CD4-positive, alpha-beta T cell treated with Interleukin-4 for 4 hours (primary cell): Measurements from ENCODE around the gene OR1M1.
A peak's percentile ranks its signal among the peaks of the same experiment; 100 is the strongest.

Source experiments
- DNase-seq: peaks from one replicate; pipeline ENCODE4 v3.0.0-alpha.2; 2020

OR1M1 gene

GRCh38 chr19:9076901-9077300 is 10.0 kb upstream of the OR1M1 start:
- no peak for DNase-seq

- no peak for DNase-seq
These were observed 8.2 kb upstream of the OR1M1 start for GRCh38 chr19:9078651-9079050.

GRCh38 chr19:9107375-9107774 is 20.5 kb downstream of the OR1M1 start, which contains the start of gene OR7G2:
Gene OR7G2 (minus strand): TSS chr19:9107475. CDS start chr19:9103243, 4,232 bp downstream.
- DNase-seq: no peak

GRCh38 chr19:9109959-9110358 is 23.1 kb downstream of the OR1M1 start:
- DNase-seq: no peak

GRCh38 chr19:9115307-9115813 is 28.5 kb downstream of the OR1M1 start, which contains the start of gene OR7G1:
Gene OR7G1 (minus strand): TSS chr19:9115763. CDS start chr19:9115763, 0 bp downstream.
- DNase-seq: no peak

GRCh38 chr19:9116547-9116946 is 29.7 kb downstream of the OR1M1 start:
- no peak for DNase-seq

- DNase-seq: no peak
These were observed 40.1 kb downstream of the OR1M1 start, which contains the start of gene OR7G3 for GRCh38 chr19:9126900-9127405. Gene OR7G3 (minus strand): TSS chr19:9126950. CDS start chr19:9126950, 0 bp downstream.

- no peak for DNase-seq
These were observed 41.3 kb downstream of the OR1M1 start for GRCh38 chr19:9128171-9128570.

GRCh38 chr19:9130965-9131364 is 44.1 kb downstream of the OR1M1 start:
- no peak for DNase-seq

- no peak for DNase-seq
These were observed 45.6 kb downstream of the OR1M1 start for GRCh38 chr19:9132422-9132821.

- DNase-seq: no peak
These were observed 52.8 kb downstream of the OR1M1 start for GRCh38 chr19:9139609-9140158.

- DNase-seq: peak; percentile 91
These were observed 53.5 kb downstream of the OR1M1 start, which contains the start of gene ZNF317 for GRCh38 chr19:9140159-9140874. Gene ZNF317 (plus strand): TSS chr19:9140397. CDS start chr19:9156017, 15,620 bp downstream.

GRCh38 chr19:9144920-9145319 is 58.1 kb downstream of the OR1M1 start:
- no peak for DNase-seq
